Stomach (tissue), 9 donors: ENCODE results near the gene EML4. TPM values are rescaled to one million over a fixed set of nuclear protein-coding genes. Genes with fewer than 3 reads are reported as not detected.

Source experiments
- DNase-seq, 2 donors: peaks; one replicate each; pipeline versions ENCODE4 v3.0.0 to v3.0.0-alpha.2; 2013 to 2019
- H3K27ac ChIP-seq, 5 donors: fragments of 200-600 bp in 4 of 5; sonication (generic) in 4 of 5; one replicate each; pipeline ENCODE4 v1.5.1; 2013 to 2019; ENCODE audit warnings: mild to moderate bottlenecking in 1 of 5, moderate library complexity in 1 of 5
- H3K27me3 ChIP-seq, 3 donors: fragments of 200-600 bp; sonication (generic); one replicate each; pipeline ENCODE4 v1.5.1; 2017 to 2019; ENCODE audit warnings: mixed run types in 1 of 3
- H3K36me3 ChIP-seq, 4 donors: fragments of 200-600 bp; sonication (generic); 1 replicate in 3 of 4; 2 replicates in 1 of 4; pipeline ENCODE4 v1.5.1; 2016 to 2019
- H3K4me1 ChIP-seq, 4 donors: fragments of 200-600 bp; sonication (generic); one replicate each; pipeline ENCODE4 v1.5.1; 2016 to 2019
- H3K4me3 ChIP-seq, 4 donors: fragments of 200-600 bp; sonication (generic) in 3 of 4; one replicate each; pipeline ENCODE4 v1.5.1; 2016 to 2019; ENCODE audit warnings: mild to moderate bottlenecking in 1 of 4
- H3K9me3 ChIP-seq, 4 donors: fragments of 200-600 bp; sonication (generic); one replicate each; pipeline ENCODE4 v1.5.1; 2016 to 2019
- EP300 ChIP-seq: sonication (generic); formaldehyde crosslinking; IDR thresholded peaks from one replicate; pipeline ENCODE4 v1.6.1; 2017; ENCODE audit warnings: antibody characterized with exemption
- POLR2A ChIP-seq, 4 donors: fragments of 450-650 bp; IDR thresholded peaks; one replicate each; pipeline ENCODE4 v1.6.1; 2016; ENCODE audit warnings: antibody characterized with exemption in 4 of 4, control low read depth in 2 of 4, mild to moderate bottlenecking in 1 of 4, moderate library complexity in 1 of 4
- POLR2AphosphoS5 ChIP-seq, 3 donors: sonication (generic); formaldehyde crosslinking; IDR thresholded peaks; one replicate each; pipeline ENCODE4 v1.6.1; 2016; ENCODE audit warnings: antibody characterized with exemption in 3 of 3
- WGBS, 5 donors: extraction: QIAGEN DNeasy Blood & Tissue Kit in 3 of 5; methylation state at CpG; one replicate each; pipeline versions ENCODE4 v1.1.5 to v1.1.7; 2013 to 2018; 5-methylcytosine and 5-hydroxymethylcytosine counted together
- intact Hi-C: fragments of 100-400 bp; cut with DNase I; formaldehyde crosslinking; loops from one replicate; pipeline ENCODE4 v1.15.1; 2023; ENCODE audit warnings: low total_unique reads
- polyA plus RNA-seq, 3 donors: library from polyadenylated mRNA; stranded (reverse); fragments of 200-250 nt; gene quantifications; one replicate each; pipeline ENCODE4 v1.2.3, GENCODE V29; 2013
- total RNA-seq, 5 donors: library from RNA; depleted of rRNA; stranded (reverse); fragments of >200 nt; gene quantifications; one replicate each; pipeline versions ENCODE4 v1.1.0 to v1.2.3, GENCODE V29; 2014 to 2016
- TF ChIP-seq, protein P1 (sequence below), 7 experiments: fragments of 450-650 bp in 4 of 7; fragments of 200-600 bp in 3 of 7; sonication (generic) in 3 of 7; IDR thresholded peaks; one replicate each; pipeline ENCODE4 v1.5.1; 2016 to 2019; ENCODE audit warnings: antibody characterized with exemption in 7 of 7, control low read depth in 2 of 7, mild to moderate bottlenecking in 1 of 7
- donor health status: healthy with polysubstance abuse.
- donor health status: Bipolar disorder and iron deficiency.
- donor health status: healthy.

EML4 gene
- total and polyA plus RNA-seq, 8 donors, result 10.2 to 292 (median 28.6) TPM

DNA sequence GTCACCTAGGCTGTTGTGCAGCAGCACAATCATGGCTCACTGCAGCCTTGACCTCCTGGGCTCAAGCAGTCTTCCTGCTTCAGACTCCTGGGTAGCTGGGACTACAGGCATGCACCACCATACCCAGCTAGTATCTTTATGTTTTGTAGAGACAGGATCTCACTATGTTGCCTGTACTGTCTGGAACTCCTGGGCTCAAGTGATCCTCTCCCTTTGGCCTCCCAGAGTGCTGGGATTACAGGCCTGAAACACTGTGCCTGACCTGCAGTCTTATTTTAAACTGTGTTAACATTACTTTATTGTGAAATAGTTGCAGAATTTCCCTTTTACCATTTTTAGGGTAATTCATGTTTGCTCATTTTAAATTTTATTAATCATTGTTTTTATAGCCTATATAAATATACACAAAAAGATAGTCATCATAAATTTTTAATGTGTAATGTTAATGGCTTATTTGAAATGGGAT, 24.6 kb downstream of the EML4 start:
- intact Hi-C loops, result no loop called here
- TF ChIP-seq POLR2A (IDR thresholded peaks at IDR 0.05) (no peak), POLR2AphosphoS5 (IDR thresholded peaks at IDR 0.05) (no peak), EP300 (no peak)
- TF ChIP-seq, protein P1, sequence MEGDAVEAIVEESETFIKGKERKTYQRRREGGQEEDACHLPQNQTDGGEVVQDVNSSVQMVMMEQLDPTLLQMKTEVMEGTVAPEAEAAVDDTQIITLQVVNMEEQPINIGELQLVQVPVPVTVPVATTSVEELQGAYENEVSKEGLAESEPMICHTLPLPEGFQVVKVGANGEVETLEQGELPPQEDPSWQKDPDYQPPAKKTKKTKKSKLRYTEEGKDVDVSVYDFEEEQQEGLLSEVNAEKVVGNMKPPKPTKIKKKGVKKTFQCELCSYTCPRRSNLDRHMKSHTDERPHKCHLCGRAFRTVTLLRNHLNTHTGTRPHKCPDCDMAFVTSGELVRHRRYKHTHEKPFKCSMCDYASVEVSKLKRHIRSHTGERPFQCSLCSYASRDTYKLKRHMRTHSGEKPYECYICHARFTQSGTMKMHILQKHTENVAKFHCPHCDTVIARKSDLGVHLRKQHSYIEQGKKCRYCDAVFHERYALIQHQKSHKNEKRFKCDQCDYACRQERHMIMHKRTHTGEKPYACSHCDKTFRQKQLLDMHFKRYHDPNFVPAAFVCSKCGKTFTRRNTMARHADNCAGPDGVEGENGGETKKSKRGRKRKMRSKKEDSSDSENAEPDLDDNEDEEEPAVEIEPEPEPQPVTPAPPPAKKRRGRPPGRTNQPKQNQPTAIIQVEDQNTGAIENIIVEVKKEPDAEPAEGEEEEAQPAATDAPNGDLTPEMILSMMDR (IDR thresholded peaks at IDR 0.05), result no peak
- Histone ChIP-seq H3K4me1 (peaks cover 14 to 84% (median 56%) of the 10 kb centered on the region in 4 donors), H3K9me3 (no peaks in the 10 kb centered on the region), H3K36me3 (no peaks in the 10 kb centered on the region), H3K27me3 (no peaks in the 10 kb centered on the region), H3K27ac (peak overlapping the region in 2 of 5 donors; percentile 18 to 33), H3K4me3 (no peak overlapping the region)
- DNase-seq, result no peak

DNA sequence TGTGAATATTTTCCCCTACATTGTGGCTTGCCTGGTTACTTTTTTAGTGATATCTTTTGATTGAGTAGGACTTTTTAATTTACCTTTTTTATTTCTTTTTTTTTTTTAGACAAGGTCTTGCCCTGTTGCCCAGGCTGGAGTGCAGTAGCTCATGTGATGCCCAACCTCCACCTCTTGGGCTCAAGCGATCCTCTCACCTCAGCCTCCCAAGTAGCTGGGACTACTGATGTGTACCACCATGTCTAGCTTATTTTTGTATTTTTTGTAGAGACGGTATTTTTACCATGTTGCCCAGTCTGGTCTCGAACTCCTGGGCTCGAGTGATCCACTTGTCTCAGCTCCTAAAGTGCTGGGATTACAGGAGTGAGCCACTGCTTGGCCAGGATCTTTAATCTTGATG, 25.3 kb downstream of the EML4 start:
- 86 to 98% (median 96%) methylated on average over 4 of the region's 4 CpGs for WGBS, 5 donors
- H3K27ac ChIP-seq, result peak overlapping the region in 2 of 5 donors; percentile 0 to 43

DNA sequence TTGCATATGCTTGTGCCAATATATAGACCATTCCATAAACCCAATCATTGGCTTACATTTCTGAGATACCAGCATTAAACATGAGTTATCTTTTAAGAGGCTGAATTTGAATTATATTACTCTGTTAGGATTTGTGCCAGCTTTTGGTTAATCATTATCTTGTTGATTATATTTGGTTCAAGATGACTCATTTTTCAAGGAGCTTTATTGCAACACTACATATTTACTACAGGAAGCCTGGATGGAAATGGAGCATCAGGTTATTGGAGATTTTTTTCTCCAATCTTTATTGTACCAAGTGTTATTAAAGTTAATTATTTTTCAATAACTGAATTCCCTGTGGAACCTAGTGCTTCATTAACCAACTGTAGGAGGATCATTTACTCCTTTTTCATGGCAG, 26.4 kb downstream of the EML4 start:
- H3K4me3 ChIP-seq, result no peak overlapping the region
- H3K36me3 ChIP-seq, result no peaks in the 10 kb centered on the region
- peak in 1 of 2 donors; percentile 74 for DNase-seq
- H3K27me3 ChIP-seq, result no peaks in the 10 kb centered on the region
- H3K9me3 ChIP-seq, result no peaks in the 10 kb centered on the region
- H3K27ac ChIP-seq, result peak overlapping the region in 2 of 5 donors; percentile 49 to 57
- H3K4me1 ChIP-seq, result peaks cover 14 to 86% (median 55%) of the 10 kb centered on the region in 4 donors
- no peak for TF ChIP-seq POLR2A (IDR thresholded peaks at IDR 0.05)
- peak in 1 of 3 donors; percentile 17 for TF ChIP-seq POLR2AphosphoS5 (IDR thresholded peaks at IDR 0.05)
- intact Hi-C loops, result no loop called here

More for the DNA sequence above, 25.3 kb downstream of the EML4 start:
- H3K27me3 ChIP-seq, result no peaks in the 10 kb centered on the region
- no peak overlapping the region for H3K4me3 ChIP-seq
- intact Hi-C loops, result no loop called here
- H3K4me1 ChIP-seq, result peaks cover 14 to 86% (median 56%) of the 10 kb centered on the region in 4 donors
- TF ChIP-seq, protein P1 (IDR thresholded peaks at IDR 0.05), result no peak
- no peak for TF ChIP-seq EP300
- TF ChIP-seq POLR2A (IDR thresholded peaks at IDR 0.05), result no peak
- TF ChIP-seq POLR2AphosphoS5 (IDR thresholded peaks at IDR 0.05), result no peak
- no peaks in the 10 kb centered on the region for H3K9me3 ChIP-seq
- DNase-seq, result no peak
- no peaks in the 10 kb centered on the region for H3K36me3 ChIP-seq

DNA sequence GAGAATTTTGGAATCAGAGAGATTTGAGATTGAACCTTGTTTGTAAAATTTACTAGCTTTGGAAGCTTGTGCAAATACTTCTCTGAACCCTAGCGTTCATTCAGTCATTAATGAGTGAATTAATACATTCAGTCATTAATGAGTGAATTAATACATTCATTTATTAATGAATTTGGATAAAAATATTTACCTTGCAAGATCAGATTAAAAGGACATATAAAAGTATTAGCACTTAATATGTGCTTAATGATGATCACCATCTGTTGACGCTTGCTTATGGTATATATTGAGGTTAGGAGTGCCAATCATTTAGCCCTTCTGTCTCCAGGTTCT, 26.9 kb downstream of the EML4 start:
- TF ChIP-seq POLR2A (IDR thresholded peaks at IDR 0.05) (no peak), EP300 (no peak), POLR2AphosphoS5 (IDR thresholded peaks at IDR 0.05) (no peak)
- TF ChIP-seq, protein P1 (IDR thresholded peaks at IDR 0.05), result no peak
- H3K9me3 ChIP-seq, result no peaks in the 10 kb centered on the region
- peak overlapping the region in 4 of 5 donors; percentile 35 to 57 (median 46) for H3K27ac ChIP-seq
- no peaks in the 10 kb centered on the region for H3K27me3 ChIP-seq
- H3K36me3 ChIP-seq, result no peaks in the 10 kb centered on the region
- no peak overlapping the region for H3K4me3 ChIP-seq
- H3K4me1 ChIP-seq, result peaks cover 12 to 86% (median 53%) of the 10 kb centered on the region in 4 donors
- DNase-seq, result no peak
- WGBS, 5 donors, result 77 to 92% (median 87%) methylated on average over 2 of the region's 2 CpGs
- intact Hi-C loops, result no loop called here

DNA sequence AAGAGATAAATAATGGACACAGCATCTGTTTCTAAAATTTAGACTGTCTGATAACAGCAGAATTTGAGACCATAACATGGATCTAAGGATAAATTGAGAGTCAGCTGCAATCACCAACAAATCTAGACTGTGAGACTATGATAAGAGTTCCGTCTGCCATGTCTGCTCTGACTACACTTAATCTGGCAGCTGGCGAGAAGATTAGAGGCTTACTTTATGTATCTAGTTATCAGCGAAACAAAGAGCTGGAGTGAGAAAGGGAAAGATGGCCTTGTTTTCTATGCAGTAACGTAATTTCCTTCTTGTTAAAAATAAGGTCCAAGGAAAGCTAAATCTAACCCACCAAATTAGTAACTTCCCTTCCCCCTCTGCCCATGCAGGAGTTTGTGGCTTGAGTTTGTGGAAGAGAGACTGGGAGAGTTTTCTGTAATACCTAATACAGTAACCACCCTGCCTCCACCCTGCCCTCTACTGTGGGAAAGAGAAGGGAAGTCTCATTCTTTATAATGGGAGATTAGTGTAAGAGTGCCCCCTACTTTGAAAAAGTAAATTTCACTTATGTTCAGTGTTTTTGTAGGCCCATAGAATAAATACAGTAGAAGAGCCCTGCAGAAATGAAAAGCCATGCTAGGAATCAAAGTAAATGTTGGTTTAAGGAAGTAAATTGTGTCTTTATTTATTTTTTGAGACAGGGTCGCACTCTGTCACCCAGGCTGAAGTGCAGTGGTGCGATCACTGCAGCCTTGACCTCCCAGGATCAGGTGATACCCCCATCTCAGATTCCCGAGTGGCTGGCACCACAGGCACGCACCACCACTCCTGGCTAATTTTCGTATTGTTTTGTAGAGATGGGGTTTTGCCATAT, 27.5 kb downstream of the EML4 start:
- Histone ChIP-seq H3K27me3 (no peaks in the 10 kb centered on the region), H3K4me1 (peaks cover 7 to 84% (median 47%) of the 10 kb centered on the region in 4 donors), H3K36me3 (no peaks in the 10 kb centered on the region), H3K9me3 (no peaks in the 10 kb centered on the region), H3K27ac (peak overlapping the region; percentile 35 to 61 (median 49)), H3K4me3 (no peak overlapping the region)
- TF ChIP-seq EP300 (no peak), POLR2A (IDR thresholded peaks at IDR 0.05) (no peak), POLR2AphosphoS5 (IDR thresholded peaks at IDR 0.05) (no peak)
- TF ChIP-seq, protein P1 (IDR thresholded peaks at IDR 0.05), result peak in 4 of 7 experiments; percentile 7 to 39 (median 25)
- WGBS, 5 donors, result 57 to 79% (median 65%) methylated on average over 9 of the region's 9 CpGs
- intact Hi-C loops, result no loop called here
- DNase-seq, result peak; percentile 38 to 69
